ENCODE measurements around the gene DGCR2.
"Not testable (repeated sequence)": the region's sequence is repeated elsewhere in the genome, so short reads cannot be mapped to it uniquely, and the experiment has no call there.

DGCR2 gene

GRCh38 chr22:19058713-19059451 is 63.3 kb downstream of the DGCR2 start:
- no peak for DNase-seq (ENCODE audit: low read depth)

DNA sequence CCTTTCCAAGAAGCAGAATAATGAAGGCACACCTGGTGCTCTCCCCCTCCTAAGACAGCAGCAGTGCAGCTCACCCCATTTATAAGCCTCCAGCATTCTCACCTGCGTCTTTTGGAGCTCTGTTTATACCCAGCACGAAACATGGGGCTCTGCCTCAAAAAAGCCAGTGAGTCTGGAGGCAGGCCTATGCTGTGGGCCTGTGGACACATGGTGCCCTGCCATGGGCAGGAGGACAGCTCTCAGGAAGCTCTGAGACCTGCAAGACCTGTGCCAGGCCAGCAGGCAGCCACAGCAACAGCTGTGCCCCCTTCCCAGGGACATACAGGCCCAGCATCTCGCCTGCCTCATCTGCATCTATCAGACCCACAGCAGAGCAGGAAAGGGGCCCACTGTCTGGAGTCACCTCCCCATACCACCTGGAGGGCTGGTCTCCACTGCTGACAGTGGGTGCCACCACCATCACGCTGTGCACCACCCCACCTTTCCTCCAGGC is 64.2 kb downstream of the DGCR2 start:
- no peak for DNase-seq (ENCODE audit: low read depth)

GRCh38 chr22:19057539-19057938 is 64.7 kb downstream of the DGCR2 start:
- no peak for DNase-seq (ENCODE audit: low read depth)

- no peak for DNase-seq (ENCODE audit: low read depth)
These were observed 65.2 kb downstream of the DGCR2 start for GRCh38 chr22:19056951-19057401.

DNA sequence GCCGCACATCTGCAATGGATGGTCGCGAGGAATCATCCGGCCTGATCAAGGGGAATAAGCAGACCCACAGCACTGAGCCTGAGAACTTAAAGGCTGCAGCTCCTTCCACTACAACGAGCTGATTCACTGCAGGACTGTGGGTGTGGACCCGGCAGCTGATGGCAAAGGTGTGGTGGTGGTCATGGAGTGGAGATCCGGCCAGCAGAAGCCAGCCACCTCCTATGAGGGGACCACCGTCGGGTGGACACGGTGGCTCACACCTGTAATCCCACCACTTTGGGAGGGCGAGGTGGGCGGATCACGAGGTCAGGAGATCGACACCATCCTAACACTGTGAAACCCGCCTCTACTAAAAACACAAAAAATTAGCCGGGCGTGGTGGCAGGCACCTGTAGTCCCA is 66.4 kb downstream of the DGCR2 start:
- no peak for DNase-seq (ENCODE audit: low read depth)

- no peak for DNase-seq (ENCODE audit: low read depth)
These were observed 69.2 kb downstream of the DGCR2 start for GRCh38 chr22:19052941-19053541.

DNA sequence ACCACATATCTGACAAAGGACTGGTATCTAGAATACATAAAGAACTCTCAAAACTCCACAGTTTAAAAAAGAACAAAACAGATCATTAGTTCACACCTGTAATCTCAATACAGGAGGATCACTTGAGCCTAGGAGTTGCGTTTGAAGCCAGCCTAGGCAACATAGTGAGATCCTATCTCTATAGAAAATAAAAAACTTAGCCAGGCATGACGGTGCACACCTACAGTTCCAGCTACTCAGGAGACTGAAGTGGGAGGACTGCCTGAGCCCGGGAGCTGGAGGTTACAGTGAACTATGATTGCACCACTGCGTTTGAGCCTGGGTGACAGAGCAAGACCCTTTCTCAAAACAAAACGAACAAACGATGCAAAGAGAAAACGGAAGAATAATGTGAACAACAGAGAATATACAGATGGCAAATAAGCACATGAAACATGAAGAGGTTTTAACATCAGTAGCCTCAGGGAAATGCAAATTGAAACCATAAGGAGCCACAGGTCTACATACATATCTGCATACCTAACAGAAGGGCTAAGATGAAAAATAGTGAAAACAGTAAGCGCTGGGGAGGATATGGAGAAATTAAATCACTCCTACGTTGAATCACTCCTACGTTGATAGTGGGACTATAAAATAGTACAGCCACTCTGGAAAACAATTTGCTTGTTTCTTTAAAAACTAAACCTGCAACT is 70.7 kb downstream of the DGCR2 start:
- DNase-seq (ENCODE audit: low read depth): no peak

GRCh38 chr22:19050847-19051246 is 71.4 kb downstream of the DGCR2 start:
- DNase-seq (ENCODE audit: low read depth): not testable (repeated sequence)

- DNase-seq (ENCODE audit: low read depth): no peak
These were observed 72.1 kb downstream of the DGCR2 start for GRCh38 chr22:19050117-19050516.

- no peak for DNase-seq (ENCODE audit: low read depth)
These were observed 73.7 kb downstream of the DGCR2 start for GRCh38 chr22:19048531-19048930.

GRCh38 chr22:19047993-19048392 is 74.2 kb downstream of the DGCR2 start:
- no peak for DNase-seq (ENCODE audit: low read depth)

DNA sequence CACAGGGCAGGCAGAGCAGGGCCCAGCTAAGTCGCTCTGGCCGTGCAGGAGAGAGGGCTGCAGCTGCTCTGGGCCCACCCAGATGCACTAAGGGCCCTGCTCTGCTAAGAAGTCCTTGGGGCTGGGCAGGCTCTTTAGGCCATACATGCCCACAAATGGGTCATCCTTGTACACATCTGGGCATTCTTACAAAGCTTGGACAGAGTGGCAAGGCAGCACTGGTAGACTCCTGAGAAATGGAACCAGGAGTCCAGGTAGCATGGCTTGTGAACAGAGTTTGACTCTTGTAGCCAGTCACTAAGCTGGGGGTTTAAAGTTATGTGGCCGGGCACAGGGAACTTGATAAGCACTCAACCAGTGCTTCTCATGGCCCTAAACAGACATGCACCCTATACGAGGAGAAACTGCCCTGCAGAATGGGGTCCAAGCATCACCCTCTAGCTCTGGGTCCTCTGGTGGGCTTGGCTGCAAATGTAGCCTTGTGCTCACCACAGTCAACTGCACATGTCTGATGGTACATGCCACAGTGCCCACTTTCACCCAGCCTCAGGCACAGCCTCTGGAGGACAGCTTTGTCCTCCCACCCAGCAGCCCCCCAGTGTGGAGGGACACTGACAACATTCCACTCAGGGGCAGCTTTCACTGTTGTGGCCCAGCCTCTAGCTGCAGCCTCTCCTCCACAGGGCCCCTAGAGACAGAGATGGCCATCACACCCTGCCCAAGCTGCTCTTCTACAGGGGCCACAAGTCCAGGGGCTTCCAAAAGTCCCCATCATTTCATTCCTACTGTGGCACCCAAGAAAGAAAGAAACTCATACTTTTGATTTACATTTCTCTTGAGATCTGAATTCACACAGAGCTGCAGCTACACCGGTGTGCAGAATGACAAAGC is 75.2 kb downstream of the DGCR2 start:
- no peak for DNase-seq (ENCODE audit: low read depth)

- no peak for DNase-seq (ENCODE audit: low read depth)
These were observed 75.9 kb downstream of the DGCR2 start for GRCh38 chr22:19046287-19046686.

DNA sequence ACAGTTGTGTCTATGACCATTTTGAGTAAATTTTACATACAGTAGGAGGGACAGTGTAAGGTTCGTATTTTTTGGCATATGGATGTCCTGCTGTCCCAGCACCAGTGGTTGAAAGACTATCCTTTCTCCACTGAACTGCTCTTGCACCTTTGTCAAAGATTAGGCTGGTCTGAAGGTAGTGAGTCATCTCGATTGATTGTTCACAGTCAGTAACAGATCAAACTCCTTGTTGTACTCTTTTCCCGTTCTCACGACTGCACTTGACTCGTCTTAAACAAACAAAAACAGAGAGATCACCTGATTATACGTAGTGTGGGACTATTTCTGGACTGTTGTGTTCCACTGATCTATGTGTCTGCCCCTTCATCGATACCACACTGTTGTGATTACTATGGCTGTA is 77.1 kb downstream of the DGCR2 start:
- no peak for DNase-seq (ENCODE audit: low read depth)

GRCh38 chr22:19044381-19044780 is 77.8 kb downstream of the DGCR2 start:
- no peak for DNase-seq (ENCODE audit: low read depth)

GRCh38 chr22:19043121-19044085 is 78.8 kb downstream of the DGCR2 start:
- no peak for DNase-seq (ENCODE audit: low read depth)

DNA sequence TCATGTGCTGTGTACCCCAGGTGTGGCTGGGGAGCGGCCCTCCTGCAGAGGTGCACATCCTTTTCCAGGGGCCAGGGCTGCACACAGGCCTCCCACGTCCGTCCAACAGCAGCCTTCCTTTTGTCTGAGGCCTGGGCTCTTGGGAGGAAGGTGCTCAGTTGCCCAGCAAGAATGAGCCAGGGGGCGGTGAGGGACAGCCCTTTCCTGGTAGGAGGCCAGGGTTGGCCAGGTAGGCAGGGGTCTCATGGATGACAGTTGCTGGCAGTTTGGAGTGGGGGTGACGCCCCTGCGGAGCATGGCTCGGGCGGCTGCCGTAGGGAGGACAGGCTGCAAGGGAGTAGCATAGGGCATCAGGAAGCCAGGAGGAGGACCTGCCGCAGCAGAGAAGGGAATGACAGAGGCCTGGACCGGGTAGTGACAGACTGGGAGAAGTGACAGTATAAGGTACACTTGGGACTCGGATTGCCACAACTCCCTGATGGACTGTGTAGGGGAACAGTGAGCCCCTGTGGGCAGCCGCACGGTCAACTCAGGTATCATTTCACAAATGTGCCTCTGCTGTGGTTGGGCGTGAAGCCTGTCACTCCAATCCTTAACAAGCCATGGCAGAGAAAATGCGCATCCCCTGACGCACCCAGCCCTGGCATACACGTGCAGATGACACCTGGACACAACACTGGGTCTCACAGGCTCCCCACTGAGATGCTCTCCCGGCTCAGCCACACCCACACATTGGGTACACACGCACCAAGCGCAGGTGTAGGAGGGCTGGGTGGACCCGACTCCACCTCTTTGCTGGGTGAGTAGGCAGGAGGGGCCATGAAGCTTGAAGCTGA is 79.7 kb downstream of the DGCR2 start:
- DNase-seq (ENCODE audit: low read depth): no peak

DNA sequence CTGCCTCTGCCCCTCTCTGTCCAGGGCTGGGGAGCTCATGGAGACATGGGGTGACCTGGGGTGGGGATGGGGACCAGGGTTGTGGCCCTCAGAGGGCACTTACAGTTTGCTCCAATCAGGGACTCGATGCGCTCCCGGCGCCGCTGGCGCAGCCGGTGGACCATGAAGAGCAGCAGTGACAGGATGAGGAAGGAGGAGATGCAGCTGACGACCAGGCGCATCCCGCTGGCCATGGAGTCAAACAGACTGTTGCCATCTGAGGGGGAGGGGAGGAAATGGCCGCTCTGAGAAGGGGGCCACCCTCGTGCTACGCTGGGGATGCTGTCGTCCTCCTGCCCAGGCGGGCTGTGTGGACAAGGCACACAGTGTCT is 80.5 kb downstream of the DGCR2 start:
- DNase-seq (ENCODE audit: low read depth): no peak

DNA sequence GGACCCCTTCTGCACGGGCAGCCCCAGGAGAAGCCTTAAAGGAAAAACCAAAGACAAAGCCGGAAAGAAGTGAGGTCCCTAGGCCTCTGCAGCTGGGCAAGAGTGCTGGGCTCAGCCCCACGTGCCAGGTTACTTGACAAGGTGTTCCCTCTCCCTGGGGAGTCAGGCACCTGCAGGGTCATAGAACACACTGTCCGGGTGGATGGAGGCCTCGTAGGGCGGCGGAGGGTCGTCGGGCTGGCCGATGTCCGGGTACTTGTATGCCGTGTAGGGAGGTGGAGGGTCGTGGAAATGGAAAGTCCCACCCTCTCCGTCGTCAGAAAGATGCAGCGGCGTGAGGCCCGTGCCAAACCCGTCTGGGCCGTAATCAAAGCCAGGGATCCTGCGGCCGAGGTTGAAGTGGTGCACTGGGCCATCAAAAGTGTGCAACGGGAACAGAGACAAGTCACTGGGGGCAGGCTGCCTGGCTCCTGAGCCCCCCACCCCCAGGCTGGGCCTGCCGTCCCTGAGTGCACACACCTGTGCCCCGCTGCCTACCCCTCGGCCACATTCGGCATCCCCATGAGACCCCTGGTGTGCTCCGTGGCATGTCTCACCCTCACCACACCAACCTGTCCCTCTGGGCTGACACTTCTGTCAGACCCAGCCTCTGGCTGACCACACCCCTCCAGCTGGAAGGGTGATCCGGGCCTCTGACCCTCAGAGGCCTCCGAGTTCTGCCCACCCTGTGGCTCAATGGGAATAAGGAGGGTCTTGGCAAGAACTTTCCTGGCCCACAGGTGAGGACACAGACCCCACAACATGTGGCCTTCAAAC is 81.1 kb downstream of the DGCR2 start:
- DNase-seq (ENCODE audit: low read depth): no peak

Measured in stimulated activated CD8-positive, alpha-beta memory T cell treated with anti-CD3 and anti-CD28 coated beads, Interleukin-12 subunit alpha, Interleukin-12 subunit beta, amount 100 ng/mL, for 1 hour (primary cell).